Left lung (tissue), 10 donors: ENCODE data around the gene TCF7L2. TPM values are rescaled to one million over a fixed set of nuclear protein-coding genes. Genes with fewer than 3 reads are reported as not detected.

Source experiments
- ATAC-seq: fragments of 200-7000 bp; cut with Tn5 transposase; one replicate; pipeline ENCODE4 v1.9.1; 2020; ENCODE audit warnings: moderate library complexity
- DNase-seq, 4 donors: peaks; one replicate each; pipeline ENCODE4 v3.0.0-alpha.2; 2013 to 2020
- H3K27ac ChIP-seq, 2 donors: fragments of 200-600 bp; sonication (generic) in 1 of 2; one replicate each; pipeline versions ENCODE4 v1.5.0 to v1.8.0; 2020 to 2021
- H3K27me3 ChIP-seq, 2 donors: fragments of 200-600 bp; sonication (generic) in 1 of 2; one replicate each; pipeline versions ENCODE4 v1.5.0 to v1.8.0; 2020 to 2021
- H3K36me3 ChIP-seq, 2 donors: fragments of 200-600 bp; sonication (generic) in 1 of 2; one replicate each; pipeline versions ENCODE4 v1.5.0 to v1.8.0; 2020 to 2021
- H3K4me1 ChIP-seq, 2 donors: fragments of 200-600 bp; one replicate each; pipeline ENCODE4 v1.8.0; 2021
- H3K4me3 ChIP-seq, 2 donors: fragments of 200-600 bp; sonication (generic) in 1 of 2; one replicate each; pipeline versions ENCODE4 v1.5.0 to v1.8.0; 2020 to 2021; ENCODE audit warnings: mild to moderate bottlenecking in 1 of 2
- H3K9me3 ChIP-seq, 2 donors: fragments of 200-600 bp; sonication (generic) in 1 of 2; one replicate each; pipeline versions ENCODE4 v1.5.0 to v1.8.0; 2020 to 2021
- intact Hi-C, 2 donors: fragments of 100-400 bp; cut with DNase I; formaldehyde crosslinking; loops; one replicate each; pipeline versions ENCODE4 v1.11.2 to v1.14.2; 2022
- polyA plus RNA-seq, 6 donors: library from polyadenylated mRNA; unstranded; fragments of 120-200 nt; gene quantifications; one replicate each; pipeline ENCODE4 v1.2.1, GENCODE V29; 2013; ENCODE audit not compliant: insufficient read length in 6 of 6
- total RNA-seq, 2 donors: library from RNA; stranded (reverse); fragmentation: NEBNext Ultra II Directional; extraction: Animal tissue kit (Norgen Biotek cat#: 25700); gene quantifications; one replicate each; pipeline ENCODE4 v1.2.1, GENCODE V29; 2021
- TF ChIP-seq, protein P1 (sequence below), 2 donors: fragments of 200-600 bp; sonication (generic) in 1 of 2; IDR thresholded peaks; one replicate each; pipeline versions ENCODE4 v1.5.0 to v1.8.0; 2021; ENCODE audit warnings: antibody characterized with exemption in 2 of 2
- donor health status: DM: no; HTN: yes; CAD: no.
- donor health status: DM: no; HTN: no; CAD: no.

TCF7L2 gene
- total and polyA plus RNA-seq, 8 donors: 25.1 to 54.9 (median 53.0) TPM

DNA sequence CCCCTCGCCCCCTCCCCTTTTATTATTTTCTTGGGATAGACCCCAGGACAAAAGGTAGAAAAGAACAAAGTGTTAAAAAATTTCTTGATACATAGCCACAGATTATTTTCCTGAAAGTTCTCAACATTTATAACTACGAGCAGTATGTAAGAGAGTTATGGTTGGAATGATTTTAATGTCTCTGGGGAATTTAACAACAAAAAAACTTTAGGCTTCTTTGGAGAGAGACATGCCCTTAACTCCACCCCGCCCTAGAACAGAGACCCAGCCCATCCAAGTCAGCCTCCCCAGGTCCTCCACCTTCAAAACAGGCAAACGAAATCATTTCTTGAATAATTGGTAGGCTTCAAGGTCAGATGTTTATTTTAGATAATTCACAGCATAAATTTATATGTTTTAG, 97.1 kb downstream of the TCF7L2 start:
- Histone ChIP-seq H3K9me3 (no peaks in the 10 kb centered on the region), H3K27ac (peak overlapping the region in 1 of 2 donors; percentile 35), H3K4me1 (peaks cover 23 to 45% of the 10 kb centered on the region in 2 donors), H3K4me3 (no peak overlapping the region), H3K27me3 (no peaks in the 10 kb centered on the region), H3K36me3 (no peaks in the 10 kb centered on the region)
- TF ChIP-seq, protein P1, sequence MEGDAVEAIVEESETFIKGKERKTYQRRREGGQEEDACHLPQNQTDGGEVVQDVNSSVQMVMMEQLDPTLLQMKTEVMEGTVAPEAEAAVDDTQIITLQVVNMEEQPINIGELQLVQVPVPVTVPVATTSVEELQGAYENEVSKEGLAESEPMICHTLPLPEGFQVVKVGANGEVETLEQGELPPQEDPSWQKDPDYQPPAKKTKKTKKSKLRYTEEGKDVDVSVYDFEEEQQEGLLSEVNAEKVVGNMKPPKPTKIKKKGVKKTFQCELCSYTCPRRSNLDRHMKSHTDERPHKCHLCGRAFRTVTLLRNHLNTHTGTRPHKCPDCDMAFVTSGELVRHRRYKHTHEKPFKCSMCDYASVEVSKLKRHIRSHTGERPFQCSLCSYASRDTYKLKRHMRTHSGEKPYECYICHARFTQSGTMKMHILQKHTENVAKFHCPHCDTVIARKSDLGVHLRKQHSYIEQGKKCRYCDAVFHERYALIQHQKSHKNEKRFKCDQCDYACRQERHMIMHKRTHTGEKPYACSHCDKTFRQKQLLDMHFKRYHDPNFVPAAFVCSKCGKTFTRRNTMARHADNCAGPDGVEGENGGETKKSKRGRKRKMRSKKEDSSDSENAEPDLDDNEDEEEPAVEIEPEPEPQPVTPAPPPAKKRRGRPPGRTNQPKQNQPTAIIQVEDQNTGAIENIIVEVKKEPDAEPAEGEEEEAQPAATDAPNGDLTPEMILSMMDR (IDR thresholded peaks at IDR 0.05): no peak
- intact Hi-C loops: loop anchor here in 1 of 2 donors (10.0 kb wide), 1 partner anchor 92 kb away; the partner anchor contains the start of gene TCF7L2
- DNase-seq (no peak), ATAC-seq (no peak)

DNA sequence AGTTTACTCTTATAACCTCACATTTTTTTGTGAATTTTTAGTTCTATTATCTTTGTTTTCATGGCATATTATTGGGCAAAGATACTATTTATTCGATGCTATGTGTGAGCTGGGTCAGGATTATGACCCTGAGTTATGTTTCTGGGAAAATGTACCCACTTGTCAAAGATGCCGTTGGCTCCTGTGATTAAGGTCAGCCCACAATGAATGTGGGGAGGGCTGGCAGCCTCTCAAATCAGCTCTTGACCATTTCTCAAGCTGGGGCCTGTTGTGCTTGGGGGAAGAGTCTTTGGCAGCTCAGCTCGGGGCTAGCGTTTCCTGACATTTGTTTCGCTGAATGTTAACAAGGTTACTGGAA, 97.5 kb downstream of the TCF7L2 start:
- H3K27ac ChIP-seq: peak overlapping the region; percentile 1 to 35
- ATAC-seq: peak; percentile 60
- no peak for DNase-seq
- TF ChIP-seq, protein P1 (IDR thresholded peaks at IDR 0.05): no peak
- H3K4me1 ChIP-seq: peaks cover 24 to 44% of the 10 kb centered on the region in 2 donors
- no peaks in the 10 kb centered on the region for H3K27me3 ChIP-seq
- intact Hi-C loops: loop anchor here in 1 of 2 donors (10.0 kb wide), 1 partner anchor 93 kb away; the partner anchor contains the start of gene TCF7L2
- H3K4me3 ChIP-seq: no peak overlapping the region
- no peaks in the 10 kb centered on the region for H3K36me3 ChIP-seq
- H3K9me3 ChIP-seq: no peaks in the 10 kb centered on the region

DNA sequence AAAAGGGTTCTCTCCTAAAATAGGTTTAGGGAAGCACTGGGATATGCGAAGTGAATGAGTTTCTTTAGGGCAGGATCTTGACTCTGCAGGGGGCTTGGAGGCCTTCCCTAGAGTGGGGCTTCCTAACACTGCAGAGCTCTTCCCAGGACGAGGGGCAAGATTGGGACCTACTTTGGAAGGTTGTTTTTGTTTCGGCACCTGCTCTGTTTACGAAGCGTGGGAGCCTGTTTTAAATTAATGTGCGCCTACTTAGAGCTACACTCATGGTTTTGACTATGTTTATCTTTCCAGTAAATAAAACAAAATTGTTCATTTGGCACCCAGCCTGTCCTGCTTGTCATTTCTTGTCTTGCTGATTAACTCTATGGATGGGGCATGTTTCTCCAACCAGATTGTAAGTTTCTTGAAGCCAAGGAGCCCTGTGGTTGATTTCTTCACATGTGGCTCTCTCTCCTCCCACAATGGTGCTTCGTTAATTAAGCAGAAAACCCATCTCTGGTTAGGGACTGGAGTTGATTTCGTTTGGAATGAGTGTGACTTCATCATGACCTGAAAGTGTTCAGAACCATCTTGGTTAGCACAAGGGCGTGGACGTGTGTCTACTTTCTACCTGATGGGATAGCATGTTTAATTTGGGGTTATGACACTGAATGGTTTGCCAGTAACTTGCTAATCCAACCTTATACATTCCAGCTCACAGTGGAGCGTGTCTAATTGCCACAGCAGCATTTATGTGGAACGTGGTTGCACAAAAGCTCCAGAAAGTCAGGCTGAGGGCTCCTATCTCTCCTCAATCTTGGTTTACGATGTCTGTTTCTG, 98.1 kb downstream of the TCF7L2 start:
- TF ChIP-seq, protein P1 (IDR thresholded peaks at IDR 0.05): no peak
- DNase-seq (no peak), ATAC-seq (no peak)
- no peak overlapping the region for H3K4me3 ChIP-seq
- peak overlapping the region in 1 of 2 donors; percentile 1 for H3K27ac ChIP-seq
- no peaks in the 10 kb centered on the region for H3K9me3 ChIP-seq
- H3K4me1 ChIP-seq: peaks cover 24 to 45% of the 10 kb centered on the region in 2 donors
- intact Hi-C loops: loop anchor here in 1 of 2 donors (10.0 kb wide), 1 partner anchor 93 kb away; the partner anchor contains the start of gene TCF7L2
- H3K36me3 ChIP-seq: no peaks in the 10 kb centered on the region
- H3K27me3 ChIP-seq: no peaks in the 10 kb centered on the region

DNA sequence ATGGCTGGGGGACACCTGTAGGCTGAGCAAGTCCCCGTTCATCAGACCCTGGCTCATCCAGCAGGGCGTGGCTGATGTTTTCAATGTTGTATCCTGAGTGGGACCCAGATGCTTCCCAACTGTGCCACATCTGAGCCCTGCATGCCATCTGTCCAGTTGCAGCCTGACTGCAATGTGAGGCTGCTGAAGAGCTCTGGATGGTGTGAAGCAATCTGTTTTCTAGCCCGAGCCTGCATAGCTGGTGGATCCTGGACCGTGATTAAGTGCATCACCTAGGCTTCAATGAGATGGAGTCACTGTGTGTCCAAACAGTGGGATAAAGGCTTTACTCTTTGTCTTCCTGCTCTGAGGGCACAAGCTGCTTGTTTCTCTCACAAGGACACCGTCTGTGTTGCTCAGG, 99.8 kb downstream of the TCF7L2 start:
- H3K27me3 ChIP-seq: no peaks in the 10 kb centered on the region
- H3K9me3 ChIP-seq: no peaks in the 10 kb centered on the region
- no peak overlapping the region for H3K4me3 ChIP-seq
- no peaks in the 10 kb centered on the region for H3K36me3 ChIP-seq
- ATAC-seq (no peak), DNase-seq (no peak)
- no peak overlapping the region for H3K27ac ChIP-seq
- TF ChIP-seq, protein P1 (IDR thresholded peaks at IDR 0.05): no peak
- H3K4me1 ChIP-seq: peaks cover 24 to 35% of the 10 kb centered on the region in 2 donors
- intact Hi-C loops: loop anchor here in 1 of 2 donors (10.0 kb wide), 1 partner anchor 95 kb away; the partner anchor contains the start of gene TCF7L2

DNA sequence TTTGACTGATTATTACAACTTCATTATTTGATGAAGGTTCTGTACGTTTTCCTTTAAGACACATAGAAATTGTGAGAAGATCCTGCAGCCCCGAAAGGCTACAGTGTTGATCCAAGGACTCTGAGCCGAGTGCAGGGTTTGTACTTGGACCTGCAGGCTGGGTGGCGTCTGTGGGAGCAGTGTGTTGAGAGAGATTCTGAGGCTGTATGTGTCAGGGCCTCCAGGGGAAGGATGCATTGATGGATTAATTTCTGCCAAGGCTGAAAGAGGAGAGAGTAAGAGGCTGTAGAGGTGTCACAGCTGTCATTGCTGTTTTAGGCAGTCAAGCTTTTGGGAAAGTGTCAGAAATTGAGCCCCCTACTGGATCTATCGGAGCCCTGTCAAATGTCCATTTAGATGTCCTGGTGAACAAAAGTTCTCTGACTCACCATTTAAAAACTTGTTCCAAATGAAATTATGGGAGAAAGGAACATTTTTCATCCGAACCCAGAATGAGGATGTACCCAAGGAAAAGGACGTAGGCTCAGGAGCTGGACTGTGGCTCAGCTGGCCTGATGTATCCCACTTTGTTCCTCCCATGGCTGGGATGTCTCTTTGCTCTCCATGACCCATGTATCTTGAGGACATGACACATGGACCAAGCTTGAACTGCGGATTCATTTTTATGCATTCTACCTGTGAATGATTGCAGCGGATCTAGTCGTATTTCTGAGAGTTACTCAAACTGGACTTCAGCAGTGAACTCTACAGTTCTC, 102.2 kb downstream of the TCF7L2 start:
- no peak for DNase-seq
- Histone ChIP-seq H3K27me3 (no peaks in the 10 kb centered on the region), H3K4me3 (no peak overlapping the region), H3K4me1 (peaks cover 16 to 40% of the 10 kb centered on the region in 2 donors), H3K27ac (no peak overlapping the region), H3K36me3 (no peaks in the 10 kb centered on the region), H3K9me3 (no peaks in the 10 kb centered on the region)
- intact Hi-C loops: no loop called here
- ATAC-seq: no peak
- TF ChIP-seq, protein P1 (IDR thresholded peaks at IDR 0.05): no peak
